Activated naive CD4-positive, alpha-beta T cell treated with anti-CD3 and anti-CD28 coated beads for 36 hours (primary cell): ENCODE data around the gene MRM2. TPM values are rescaled to one million over a fixed set of nuclear protein-coding genes. Genes with fewer than 3 reads are reported as not detected.
A peak's percentile ranks its signal among the peaks of the same experiment; 100 is the strongest.

ENCODE experiments used
- CTCF ChIA-PET: fragments of 350-600 bp; sonication (Branson Sonifier 250); formaldehyde crosslinking; loops from one replicate; lab custom pipeline; 2021; ENCODE audit warnings: antibody characterized with exemption; lab: Charles Lee
- DNase-seq: peaks from one replicate; pipeline ENCODE4 v3.0.0-alpha.2; 2020
- H3K27ac Mint-ChIP-seq: one replicate; pipeline ENCODE4 v1.8.0; 2021; ENCODE audit warnings: mild to moderate bottlenecking, mixed read lengths
- H3K27me3 Mint-ChIP-seq: one replicate; pipeline ENCODE4 v1.8.0; 2021; ENCODE audit warnings: low read depth, mixed read lengths
- H3K36me3 Mint-ChIP-seq: one replicate; pipeline ENCODE4 v1.8.0; 2021; ENCODE audit warnings: low read depth, mixed read lengths
- H3K4me1 Mint-ChIP-seq: one replicate; pipeline ENCODE4 v1.8.0; 2021; ENCODE audit warnings: low read depth, mixed read lengths
- H3K4me3 Mint-ChIP-seq: one replicate; pipeline ENCODE4 v1.8.0; 2021; ENCODE audit warnings: mild to moderate bottlenecking, moderate library complexity, mixed read lengths
- H3K9me3 Mint-ChIP-seq: one replicate; pipeline ENCODE4 v1.8.0; 2021; ENCODE audit warnings: mixed read lengths
- intact Hi-C: fragments of 100-400 bp; cut with micrococcal nuclease; formaldehyde crosslinking; loops from one replicate; pipeline ENCODE4 v1.15.1; 2023
- total RNA-seq, 2 experiments: library from RNA; stranded (reverse); gene quantifications; one replicate each; pipeline ENCODE4 v1.2.3, GENCODE V29; 2021

Gene MRM2
- total RNA-seq, 2 experiments from 2014 or later: 21.0 to 24.0 TPM

GRCh38 chr7:2261611-2262010 lies 19.6 kb upstream of the MRM2 start:
- Mint-ChIP-seq H3K36me3 (peaks cover 8% of the 10 kb centered on the region), H3K9me3 (no peaks in the 10 kb centered on the region), H3K27me3 (no peaks in the 10 kb centered on the region), H3K4me3 (peak overlapping the region; percentile 6), H3K27ac (peak overlapping the region; percentile 47), H3K4me1 (peaks cover 9% of the 10 kb centered on the region)
- intact Hi-C loops: no loop called here
- CTCF ChIA-PET: interaction anchor here (1.0 kb wide), 1 partner anchor 170 kb away, joined by 3 read pairs; no protein-coding TSS in a partner anchor
- peak; percentile 38 for DNase-seq

GRCh38 chr7:2260820-2261219 lies 18.8 kb upstream of the MRM2 start:
- CTCF ChIA-PET: interaction anchor here (0.7 kb wide), 1 partner anchor 1208 kb away, joined by 3 read pairs; no protein-coding TSS in a partner anchor
- no peak overlapping the region for H3K27ac Mint-ChIP-seq

GRCh38 chr7:2259480-2259879 lies 17.5 kb upstream of the MRM2 start:
- H3K36me3 Mint-ChIP-seq: peaks cover 9% of the 10 kb centered on the region
- peaks cover 9% of the 10 kb centered on the region for H3K4me1 Mint-ChIP-seq
- no peak for DNase-seq
- H3K9me3 Mint-ChIP-seq: no peaks in the 10 kb centered on the region
- no peak overlapping the region for H3K27ac Mint-ChIP-seq
- CTCF ChIA-PET: interaction anchor here (0.6 kb wide), 1 partner anchor 88 kb away, joined by 3 read pairs; no protein-coding TSS in a partner anchor
- H3K4me3 Mint-ChIP-seq: no peak overlapping the region
- no peaks in the 10 kb centered on the region for H3K27me3 Mint-ChIP-seq
- intact Hi-C loops: no loop called here

More at GRCh38 chr7:2260820-2261219, 18.8 kb upstream of the MRM2 start:
- Mint-ChIP-seq H3K27me3 (no peaks in the 10 kb centered on the region), H3K9me3 (no peaks in the 10 kb centered on the region), H3K4me3 (no peak overlapping the region), H3K36me3 (peaks cover 9% of the 10 kb centered on the region), H3K4me1 (peaks cover 9% of the 10 kb centered on the region)
- DNase-seq: no peak
- intact Hi-C loops: no loop called here

- intact Hi-C loops: no loop called here
- peaks cover 5% of the 10 kb centered on the region for H3K36me3 Mint-ChIP-seq
- CTCF ChIA-PET: interaction anchor here (0.6 kb wide), 1 partner anchor 89 kb away, joined by 3 read pairs; no protein-coding TSS in a partner anchor
- no peaks in the 10 kb centered on the region for H3K27me3 Mint-ChIP-seq
- H3K4me1 Mint-ChIP-seq: peaks cover 9% of the 10 kb centered on the region
- no peak overlapping the region for H3K27ac Mint-ChIP-seq
- DNase-seq: no peak
- H3K9me3 Mint-ChIP-seq: no peaks in the 10 kb centered on the region
- no peak overlapping the region for H3K4me3 Mint-ChIP-seq
These were observed 16.8 kb upstream of the MRM2 start for GRCh38 chr7:2258661-2259365.

- CTCF ChIA-PET: no interaction called here
- Mint-ChIP-seq H3K4me3 (no peak overlapping the region), H3K27ac (no peak overlapping the region), H3K36me3 (peaks cover 5% of the 10 kb centered on the region), H3K4me1 (peaks cover 9% of the 10 kb centered on the region), H3K27me3 (no peaks in the 10 kb centered on the region), H3K9me3 (no peaks in the 10 kb centered on the region)
- DNase-seq: no peak
- intact Hi-C loops: no loop called here
These were observed 15.6 kb upstream of the MRM2 start for GRCh38 chr7:2257651-2258050.

- no peak for DNase-seq
- H3K27ac Mint-ChIP-seq: no peak overlapping the region
- no peaks in the 10 kb centered on the region for H3K27me3 Mint-ChIP-seq
- peaks cover 8% of the 10 kb centered on the region for H3K4me1 Mint-ChIP-seq
- CTCF ChIA-PET: no interaction called here
- peaks cover 3% of the 10 kb centered on the region for H3K36me3 Mint-ChIP-seq
- H3K4me3 Mint-ChIP-seq: no peak overlapping the region
- intact Hi-C loops: no loop called here
- no peaks in the 10 kb centered on the region for H3K9me3 Mint-ChIP-seq
These were observed 15.1 kb upstream of the MRM2 start for GRCh38 chr7:2257046-2257551.

- DNase-seq: no peak
- Mint-ChIP-seq H3K4me3 (no peak overlapping the region), H3K27ac (no peak overlapping the region), H3K9me3 (no peaks in the 10 kb centered on the region), H3K4me1 (peaks cover 2% of the 10 kb centered on the region), H3K36me3 (peaks cover 3% of the 10 kb centered on the region), H3K27me3 (no peaks in the 10 kb centered on the region)
- CTCF ChIA-PET: no interaction called here
- intact Hi-C loops: no loop called here
These were observed 14.5 kb upstream of the MRM2 start for GRCh38 chr7:2256306-2257045.

- no peak overlapping the region for H3K27ac Mint-ChIP-seq
- CTCF ChIA-PET: no interaction called here
These were observed 13.4 kb upstream of the MRM2 start for GRCh38 chr7:2255145-2256139.

GRCh38 chr7:2254429-2255144 lies 12.6 kb upstream of the MRM2 start:
- peaks cover 7% of the 10 kb centered on the region for H3K36me3 Mint-ChIP-seq
- H3K9me3 Mint-ChIP-seq: no peaks in the 10 kb centered on the region
- CTCF ChIA-PET: no interaction called here
- H3K27ac Mint-ChIP-seq: no peak overlapping the region
- no peaks in the 10 kb centered on the region for H3K4me1 Mint-ChIP-seq
- intact Hi-C loops: no loop called here
- no peak overlapping the region for H3K4me3 Mint-ChIP-seq
- H3K27me3 Mint-ChIP-seq: no peaks in the 10 kb centered on the region
- DNase-seq: no peak

More at GRCh38 chr7:2255145-2256139, 13.4 kb upstream of the MRM2 start:
- DNase-seq: no peak
- Mint-ChIP-seq H3K36me3 (peaks cover 7% of the 10 kb centered on the region), H3K27me3 (no peaks in the 10 kb centered on the region), H3K4me1 (no peaks in the 10 kb centered on the region), H3K9me3 (no peaks in the 10 kb centered on the region), H3K4me3 (no peak overlapping the region)
- intact Hi-C loops: no loop called here

GRCh38 chr7:2253525-2254244 lies 11.7 kb upstream of the MRM2 start:
- Mint-ChIP-seq H3K36me3 (peaks cover 11% of the 10 kb centered on the region), H3K4me1 (peaks cover 6% of the 10 kb centered on the region), H3K27ac (no peak overlapping the region), H3K9me3 (no peaks in the 10 kb centered on the region), H3K4me3 (no peak overlapping the region), H3K27me3 (no peaks in the 10 kb centered on the region)
- CTCF ChIA-PET: no interaction called here
- DNase-seq: no peak
- intact Hi-C loops: no loop called here

- Mint-ChIP-seq H3K36me3 (peaks cover 11% of the 10 kb centered on the region), H3K4me1 (peaks cover 10% of the 10 kb centered on the region), H3K27me3 (no peaks in the 10 kb centered on the region), H3K4me3 (no peak overlapping the region), H3K27ac (no peak overlapping the region), H3K9me3 (no peaks in the 10 kb centered on the region)
- intact Hi-C loops: no loop called here
- CTCF ChIA-PET: no interaction called here
- no peak for DNase-seq
These were observed 11.0 kb upstream of the MRM2 start for GRCh38 chr7:2253021-2253420.
